Hematopoietic multipotent progenitor cell treated with erythropoietin and hydrocortisone succinate and interleukin-3 and kit ligand, for 6 days (in vitro differentiated cells): ENCODE data around the gene FBXO47.
A peak's percentile ranks its signal among the peaks of the same experiment; 100 is the strongest.
"Not testable (repeated sequence)": the region's sequence is repeated elsewhere in the genome, so short reads cannot be mapped to it uniquely, and the experiment has no call there.

Experiments
- DNase-seq: peaks from one replicate; pipeline ENCODE4 v3.0.0-alpha.2; 2015

FBXO47 gene

GRCh38 chr17:38978180-38978579, 11.0 kb upstream of the FBXO47 start:
- DNase-seq, result no peak

GRCh38 chr17:38976187-38976551, 9.0 kb upstream of the FBXO47 start:
- peak; percentile 64 for DNase-seq

- DNase-seq, result peak; percentile 16
Observed at GRCh38 chr17:38970804-38971203, 3.6 kb upstream of the FBXO47 start.

GRCh38 chr17:38970128-38970527, 2.9 kb upstream of the FBXO47 start:
- no peak for DNase-seq

- no peak for DNase-seq
Observed at GRCh38 chr17:38969281-38969680, 2.1 kb upstream of the FBXO47 start.

- DNase-seq, result no peak
Observed at GRCh38 chr17:38961413-38961812, 5.8 kb downstream of the FBXO47 start.

GRCh38 chr17:38960402-38960801, 6.8 kb downstream of the FBXO47 start:
- no peak for DNase-seq

GRCh38 chr17:38959508-38959907, 7.7 kb downstream of the FBXO47 start:
- no peak for DNase-seq

- DNase-seq, result no peak
Observed at GRCh38 chr17:38958756-38959155, 8.4 kb downstream of the FBXO47 start.

GRCh38 chr17:38958326-38958725, 8.9 kb downstream of the FBXO47 start:
- no peak for DNase-seq

- not testable (repeated sequence) for DNase-seq
Observed at GRCh38 chr17:38953800-38954199, 13.4 kb downstream of the FBXO47 start.

GRCh38 chr17:38947189-38947588, 20.0 kb downstream of the FBXO47 start:
- DNase-seq, result no peak

- no peak for DNase-seq
Observed at GRCh38 chr17:38943607-38944006, 23.6 kb downstream of the FBXO47 start.

GRCh38 chr17:38942696-38943334, 24.4 kb downstream of the FBXO47 start:
- no peak for DNase-seq

- no peak for DNase-seq
Observed at GRCh38 chr17:38940404-38940803, 26.8 kb downstream of the FBXO47 start.

- no peak for DNase-seq
Observed at GRCh38 chr17:38939987-38940386, 27.2 kb downstream of the FBXO47 start.

- not testable (repeated sequence) for DNase-seq
Observed at GRCh38 chr17:38933962-38934361, 33.2 kb downstream of the FBXO47 start.

- DNase-seq, result not testable (repeated sequence)
Observed at GRCh38 chr17:38930782-38931181, 36.4 kb downstream of the FBXO47 start.

GRCh38 chr17:38926293-38927070, 40.7 kb downstream of the FBXO47 start:
- DNase-seq, result peak; percentile 94

GRCh38 chr17:38925263-38925995, 41.8 kb downstream of the FBXO47 start, which contains the start of gene LASP1NB:
Gene LASP1NB (plus strand): TSS chr17:38925614.
- no peak for DNase-seq

GRCh38 chr17:38922538-38923297, 44.5 kb downstream of the FBXO47 start:
- peak; percentile 55 for DNase-seq

- DNase-seq, result no peak
Observed at GRCh38 chr17:38921756-38922411, 45.3 kb downstream of the FBXO47 start.
